GM11168 (cell line): ENCODE results near the gene XRRA1.
"Not testable (repeated sequence)": the region's sequence is repeated elsewhere in the genome, so short reads cannot be mapped to it uniquely, and the experiment has no call there.

Experiments
- in situ Hi-C: fragments of 300-500 bp; cut with MboI; formaldehyde crosslinking; loops from one replicate; pipeline ENCODE4 v1.12.0; 2022; ENCODE audit warnings: low sequenced_read_pairs; ENCODE audit not compliant: unreplicated experiment

The XRRA1 gene

DNA sequence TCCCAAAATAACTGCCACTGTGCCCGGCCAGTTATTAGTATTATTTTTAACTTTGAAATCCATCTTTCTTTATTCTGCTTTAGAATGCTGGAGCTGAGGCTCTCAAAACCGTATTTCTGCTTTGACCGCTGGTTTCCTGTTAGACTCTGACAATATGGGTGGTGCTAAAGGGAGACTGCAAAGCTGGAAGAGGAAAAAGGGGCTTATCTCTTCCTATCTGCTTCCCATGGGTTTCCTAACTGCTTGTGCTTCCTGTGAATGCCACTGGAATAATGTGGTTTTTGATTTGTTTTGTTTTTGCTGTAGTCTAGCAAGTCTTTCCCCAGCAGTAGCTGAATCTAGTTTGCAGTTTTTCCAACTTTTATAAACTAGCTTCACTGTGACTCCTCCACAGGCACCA is 43.6 kb downstream of the XRRA1 start:
- in situ Hi-C loops = no loop called here

DNA sequence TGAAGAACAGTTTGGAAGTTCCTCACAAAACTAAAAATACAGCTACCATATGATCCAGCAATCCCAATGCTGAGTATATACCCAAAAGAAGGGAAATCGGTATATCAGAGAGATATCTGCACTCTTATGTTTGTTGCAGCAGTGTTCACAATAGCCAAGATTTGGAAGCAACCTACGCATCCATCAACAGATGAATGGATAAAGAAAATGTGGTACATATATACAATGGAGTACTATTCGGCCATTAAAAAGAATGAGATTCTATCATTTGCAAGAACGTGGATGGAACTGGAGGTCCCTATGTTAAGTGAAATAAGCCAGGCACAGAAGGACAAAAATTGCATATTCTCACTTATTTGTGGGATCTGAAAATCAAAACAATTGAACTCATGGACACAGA is 46.5 kb downstream of the XRRA1 start:
- in situ Hi-C loops = no loop called here

DNA sequence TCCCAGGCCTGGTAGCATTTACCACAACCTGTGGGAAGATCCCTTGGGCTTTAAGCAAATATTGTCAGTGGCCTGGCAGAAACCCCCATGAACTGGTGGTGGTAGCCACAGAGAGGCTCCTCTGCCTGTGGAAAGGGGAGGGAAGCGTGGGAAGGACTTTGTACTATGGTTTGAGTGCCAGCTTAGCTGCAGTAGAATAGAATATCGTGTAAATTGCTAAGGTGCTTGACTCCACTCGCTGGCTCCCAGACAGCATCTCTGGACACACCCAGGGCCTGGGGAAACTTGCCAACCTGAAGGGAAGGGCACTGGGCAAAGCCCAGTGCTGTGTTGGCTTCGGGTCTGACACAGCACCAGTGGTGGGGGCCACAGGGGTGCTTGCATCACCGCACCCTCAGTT is 52.6 kb downstream of the XRRA1 start:
- in situ Hi-C loops = no loop called here

DNA sequence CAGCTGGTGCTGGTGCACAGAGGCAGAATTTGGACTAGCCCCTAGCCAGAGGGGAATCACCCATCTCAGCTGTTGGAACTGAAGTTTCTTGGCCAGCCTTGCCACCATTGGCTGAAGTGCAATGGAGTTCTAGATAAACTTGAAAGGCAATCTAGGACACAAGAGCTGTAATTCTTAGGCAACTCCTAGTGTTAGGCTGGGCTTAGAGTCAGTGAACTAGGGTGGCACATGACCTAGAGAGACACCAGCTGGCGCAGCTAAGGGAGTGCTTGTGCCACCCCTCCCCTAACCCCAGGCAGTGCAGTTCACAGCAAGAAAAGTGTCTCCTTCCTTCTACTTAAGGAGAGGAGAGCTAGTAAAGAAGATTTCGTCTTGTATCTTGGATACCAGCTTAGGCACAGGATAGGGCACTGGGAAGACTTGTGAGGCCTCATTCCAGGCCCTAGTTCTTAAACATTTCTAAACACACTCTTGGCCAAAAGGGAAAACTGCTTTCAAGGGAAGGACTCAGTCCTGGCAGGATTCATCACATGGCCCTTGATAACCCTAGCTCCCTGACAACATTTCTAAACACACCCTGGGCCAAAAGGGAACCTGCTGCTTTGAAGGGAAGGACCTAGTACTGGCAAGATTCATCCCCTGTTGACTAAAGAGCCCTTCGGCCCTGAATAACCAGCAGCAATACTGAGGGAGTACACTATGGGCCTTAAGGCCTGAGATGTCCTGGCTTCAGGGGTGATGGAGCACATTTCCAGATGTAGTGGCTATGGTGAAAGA is 53.4 kb downstream of the XRRA1 start:
- in situ Hi-C loops = no loop called here

DNA sequence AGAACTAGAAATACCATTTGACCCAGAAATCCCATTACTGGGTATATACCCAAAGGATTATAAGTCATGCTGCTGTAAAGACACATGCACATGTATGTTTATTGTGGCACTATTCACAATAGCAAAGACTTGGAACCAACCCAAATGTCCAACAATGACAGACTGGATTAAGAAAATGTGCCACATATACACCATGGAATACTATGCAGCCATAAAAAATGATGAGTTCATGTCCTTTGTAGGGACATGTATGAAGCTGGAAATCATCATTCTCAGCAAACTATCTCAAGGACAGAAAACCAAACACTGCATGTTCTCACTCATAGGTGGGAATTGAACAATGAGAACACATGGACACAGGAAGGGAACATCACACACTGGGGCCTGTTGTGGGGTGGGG is 55.9 kb downstream of the XRRA1 start:
- in situ Hi-C loops = not testable (repeated sequence)

DNA sequence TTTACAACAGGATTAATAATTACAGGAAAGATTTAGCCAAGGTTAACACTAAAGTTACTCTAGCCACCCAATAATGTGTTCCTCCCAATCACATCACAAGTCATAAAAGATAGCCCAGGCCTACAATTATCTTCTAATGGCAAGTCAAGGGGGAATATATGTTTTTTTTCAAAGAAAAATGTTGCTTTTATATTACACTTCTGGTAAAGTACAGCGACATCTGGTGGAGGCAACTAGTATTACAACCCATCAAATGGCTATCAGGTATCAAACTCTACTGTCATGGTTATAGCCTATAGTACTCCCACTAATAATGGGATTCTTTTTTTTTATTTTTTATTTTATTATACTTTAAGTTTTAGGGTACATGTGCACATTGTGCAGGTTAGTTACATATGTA is 71.8 kb downstream of the XRRA1 start:
- in situ Hi-C loops = no loop called here

DNA sequence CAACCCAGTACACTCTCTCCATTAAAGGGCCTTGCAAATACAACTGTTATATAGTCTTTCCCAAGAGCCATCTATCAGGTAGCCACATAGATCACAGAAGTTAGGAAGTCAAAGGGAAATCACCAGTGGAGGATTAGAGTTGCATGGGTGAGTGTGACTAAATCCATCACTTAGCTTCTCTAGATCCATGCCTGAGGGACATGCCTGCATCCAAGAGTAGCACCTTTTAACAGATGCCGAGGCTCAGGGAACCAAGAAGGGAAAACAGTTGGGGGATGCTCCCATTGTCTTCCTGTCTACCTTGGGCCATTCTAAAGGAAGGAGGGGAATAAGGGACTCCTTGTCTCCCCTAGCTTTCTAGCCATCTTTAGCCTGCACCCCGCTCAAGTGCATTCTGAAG is 77.9 kb downstream of the XRRA1 start:
- in situ Hi-C loops = no loop called here

DNA sequence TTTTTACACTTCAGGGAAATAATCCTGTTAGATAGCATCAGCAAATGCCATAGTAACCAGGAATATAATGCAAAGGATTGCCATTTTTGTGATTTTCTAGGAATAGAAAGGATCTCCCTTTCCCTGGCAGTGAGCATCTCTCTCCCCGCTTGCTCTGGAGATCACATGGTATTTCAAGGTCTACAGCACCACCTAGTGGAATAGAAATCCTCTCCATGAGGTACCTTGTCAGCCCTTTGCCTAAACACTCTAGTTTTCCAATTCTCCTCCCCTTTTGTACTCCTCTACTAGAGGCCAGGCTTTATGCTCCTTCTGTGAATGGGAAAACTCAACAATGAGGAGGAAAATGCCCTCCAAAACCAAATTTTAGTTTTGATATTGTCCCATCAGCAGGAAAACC is 78.4 kb downstream of the XRRA1 start:
- in situ Hi-C loops = no loop called here

DNA sequence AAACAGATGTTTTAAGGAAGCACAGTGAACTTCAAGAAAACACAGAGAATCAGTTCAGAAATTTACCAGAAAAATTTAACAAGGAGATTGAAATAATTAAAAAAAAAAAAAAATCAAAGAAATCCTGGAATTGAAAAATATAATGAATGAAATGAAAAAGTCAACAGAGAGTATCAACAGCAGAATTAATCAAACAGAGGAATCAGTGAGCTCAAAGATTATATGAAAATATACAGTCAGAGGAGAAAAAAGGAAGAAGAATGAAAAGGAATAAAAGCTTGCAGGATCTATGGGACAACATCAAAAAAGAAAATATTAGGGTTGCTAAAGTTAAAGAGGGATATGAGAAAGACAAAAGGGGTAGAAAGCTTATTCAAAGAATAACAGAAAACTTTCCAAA is 82.3 kb downstream of the XRRA1 start:
- in situ Hi-C loops = no loop called here

DNA sequence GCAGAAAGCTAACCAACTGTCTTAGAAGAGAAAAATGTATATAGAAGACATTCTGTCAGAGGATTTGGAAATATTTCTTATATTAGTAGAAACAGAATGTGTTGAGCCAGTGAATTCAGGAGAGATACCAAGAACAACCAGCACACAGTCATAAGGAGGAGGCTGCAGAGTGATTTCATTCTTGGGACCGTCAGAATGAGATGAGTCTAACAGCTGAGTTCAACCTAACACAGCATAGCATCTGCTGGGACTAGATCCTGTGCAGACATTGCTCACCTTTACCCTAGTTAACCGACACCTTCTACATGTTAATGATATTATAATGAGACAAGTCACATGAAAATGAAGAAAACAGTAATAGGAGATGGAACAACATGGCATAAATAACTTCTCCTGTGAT is 85.5 kb downstream of the XRRA1 start:
- in situ Hi-C loops = no loop called here

DNA sequence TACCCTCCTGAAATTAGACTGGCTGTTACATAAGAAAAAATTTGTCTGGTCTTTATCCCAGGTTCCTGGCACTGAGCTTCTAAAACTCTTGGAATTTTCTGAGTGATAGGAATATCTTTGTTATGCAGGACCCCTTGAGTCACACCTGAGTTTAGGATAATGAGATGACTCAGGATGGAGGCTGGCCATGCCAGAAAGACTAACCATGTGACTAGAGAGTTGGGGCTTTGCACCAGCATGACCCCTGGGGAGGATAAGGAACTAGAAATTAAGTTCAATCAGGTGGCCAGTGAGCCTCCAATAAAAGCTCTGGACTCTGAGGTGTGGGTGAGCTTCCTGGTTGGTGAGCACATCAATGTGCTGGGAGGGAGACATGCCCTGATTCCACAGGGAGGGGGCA is 88.1 kb downstream of the XRRA1 start:
- in situ Hi-C loops = no loop called here

DNA sequence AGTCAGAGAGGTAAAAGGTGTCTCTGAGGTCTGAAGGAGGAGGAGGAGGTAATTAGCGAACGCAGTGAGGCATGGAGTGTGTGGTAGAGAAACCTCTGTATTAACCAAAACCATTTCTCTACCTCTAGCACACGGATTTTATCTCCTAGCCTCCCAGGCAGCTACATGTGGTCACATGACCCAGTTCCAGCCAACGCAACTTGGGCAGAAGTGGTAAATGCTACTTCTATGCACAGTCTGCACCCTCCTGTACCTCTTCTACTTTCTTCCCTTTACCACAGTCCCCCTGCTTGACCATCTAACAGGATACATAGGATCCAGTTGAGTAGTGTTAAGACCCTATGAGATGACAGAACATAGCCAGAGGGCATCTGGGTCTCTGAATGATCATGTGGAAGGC is 95.7 kb downstream of the XRRA1 start:
- in situ Hi-C loops = no loop called here

DNA sequence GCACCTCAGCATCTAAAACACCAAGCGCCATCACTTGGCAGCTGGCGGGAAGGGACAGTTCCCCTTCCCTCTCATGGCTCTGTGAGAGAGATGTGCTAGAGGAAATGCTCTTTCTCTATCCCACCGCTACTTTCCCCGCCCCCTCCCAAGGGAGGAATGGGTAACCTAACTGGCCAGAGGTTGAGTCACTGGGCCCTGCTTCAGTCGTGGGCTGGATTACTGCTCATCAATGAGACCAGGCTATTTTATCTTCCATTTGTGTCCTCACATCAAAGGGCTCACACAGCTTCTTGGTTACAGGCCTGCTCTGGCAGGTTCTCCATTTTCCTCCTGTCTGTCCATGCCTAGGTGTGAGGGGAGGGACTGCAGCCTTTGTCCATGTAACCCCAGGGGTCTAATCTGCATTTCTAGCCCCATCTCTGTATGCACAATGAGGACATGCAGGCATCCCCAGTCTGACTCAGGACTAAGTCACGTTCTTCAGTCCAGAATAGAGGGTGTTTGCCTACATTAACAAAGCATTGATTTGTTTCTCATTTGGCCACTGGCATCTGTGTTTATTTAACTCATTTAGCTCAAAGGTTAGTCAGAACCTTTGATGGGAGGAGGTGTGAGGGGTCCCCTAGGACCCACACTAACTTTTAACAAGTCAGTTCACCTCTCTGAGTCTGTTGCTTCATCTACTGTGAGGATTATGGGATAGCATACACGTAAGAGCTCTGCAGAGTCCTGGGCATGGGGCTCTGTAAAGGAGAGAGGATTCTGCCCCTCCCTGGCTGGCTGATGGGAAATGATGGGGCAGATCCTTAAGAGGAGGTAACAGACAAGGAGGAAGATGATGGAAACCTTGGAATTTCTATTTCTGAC is 99.1 kb downstream of the XRRA1 start:
- in situ Hi-C loops = no loop called here

DNA sequence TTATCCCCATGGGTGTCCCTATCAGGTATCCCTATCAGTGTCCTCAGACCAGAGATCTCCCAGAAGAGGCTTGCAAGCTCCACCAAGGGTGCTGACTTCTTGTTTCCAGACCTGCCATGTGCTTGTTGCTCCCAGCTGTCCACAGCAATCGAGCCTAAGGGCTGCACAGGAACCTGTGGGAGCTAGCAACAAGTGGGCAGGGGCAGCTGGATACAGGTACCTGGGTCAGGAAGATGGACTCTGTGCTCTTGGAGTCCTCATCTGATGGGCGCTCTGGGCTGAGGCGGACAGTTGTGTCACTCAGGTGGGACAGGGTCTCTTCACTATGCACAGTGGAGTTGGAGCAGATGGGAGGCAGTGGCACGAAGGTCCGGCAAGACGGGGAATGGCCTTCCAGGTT is 101.0 kb downstream of the XRRA1 start:
- in situ Hi-C loops = no loop called here

DNA sequence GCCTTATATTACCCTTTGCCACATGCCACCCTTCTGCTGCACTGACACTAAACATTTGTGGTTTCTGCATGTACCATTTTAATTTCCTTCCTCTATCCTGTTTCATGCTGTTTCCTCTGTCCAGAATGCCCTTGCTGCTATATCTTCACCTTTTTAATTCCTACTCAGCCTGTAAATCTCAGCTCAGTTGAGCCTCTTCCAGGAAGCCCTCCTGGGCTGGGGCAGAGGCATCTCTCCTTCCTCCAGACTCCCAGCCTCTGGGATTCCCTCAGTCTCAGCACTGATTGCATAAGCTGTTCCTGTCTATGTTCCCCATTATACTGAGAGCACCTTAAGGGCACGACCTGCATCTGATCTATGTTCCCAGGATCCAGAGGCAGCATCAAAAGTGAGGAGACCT is 101.5 kb downstream of the XRRA1 start:
- in situ Hi-C loops = no loop called here

DNA sequence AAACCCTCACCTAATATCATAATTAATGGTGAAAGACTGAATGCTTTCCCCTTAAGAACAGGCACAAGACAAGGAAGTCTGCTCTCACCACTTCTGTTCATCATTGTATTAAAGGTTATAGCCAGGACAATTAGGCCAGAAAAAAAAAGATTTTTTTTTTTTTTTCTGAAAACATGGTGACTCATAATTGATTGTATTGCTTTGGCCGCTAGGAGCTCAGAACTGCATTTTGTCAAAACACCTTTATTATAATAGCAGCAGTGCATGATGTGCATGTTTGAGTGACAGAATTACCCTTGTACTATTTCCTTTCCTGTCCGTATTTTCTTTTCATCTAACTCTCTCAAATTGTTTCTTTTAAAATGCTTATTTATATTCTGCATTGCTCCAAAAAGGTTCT is 102.1 kb downstream of the XRRA1 start:
- in situ Hi-C loops = no loop called here

DNA sequence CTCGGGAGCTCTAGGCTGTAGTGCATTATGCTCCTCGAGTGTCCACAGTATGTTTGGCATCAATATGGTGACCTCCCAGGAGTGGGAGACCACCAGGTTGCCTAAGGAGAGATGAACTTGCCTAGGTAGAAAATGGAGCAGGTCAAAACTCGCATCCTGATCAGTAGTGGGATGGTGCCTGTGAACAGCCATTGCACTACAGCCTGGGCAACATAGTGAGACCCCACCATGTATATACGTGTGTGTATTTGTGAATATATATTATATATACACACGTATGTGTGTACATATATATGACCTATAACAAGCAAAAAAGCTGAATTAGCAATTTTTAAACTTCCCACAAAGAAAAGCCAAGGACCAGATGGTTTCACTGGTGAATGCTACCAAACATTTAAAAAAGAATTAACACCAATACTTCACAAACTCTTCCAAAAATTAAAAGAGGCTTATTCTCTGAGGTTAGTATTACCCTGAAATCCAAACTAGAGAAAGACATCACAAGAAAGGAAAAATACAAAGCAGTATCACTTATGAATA is 102.8 kb downstream of the XRRA1 start:
- in situ Hi-C loops = no loop called here

DNA sequence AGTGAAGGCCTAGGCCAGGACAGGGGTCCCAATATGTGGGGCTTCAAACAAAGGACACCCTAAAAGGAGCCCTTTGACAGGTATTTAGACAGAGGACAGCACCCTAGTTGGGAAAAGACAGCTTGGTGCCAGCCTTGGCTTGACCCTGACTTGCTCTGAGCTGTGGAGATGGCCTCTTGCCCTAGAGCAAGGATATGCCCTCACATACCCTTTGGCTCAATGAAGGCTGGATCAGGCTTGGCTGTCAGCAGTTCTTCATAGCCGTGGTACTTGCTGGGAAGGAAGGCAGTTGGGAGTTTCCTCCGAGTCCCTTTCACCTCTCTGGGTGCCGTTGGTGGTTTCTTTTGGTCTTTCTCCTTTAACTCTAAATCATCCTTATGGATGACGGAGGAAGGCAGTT is 104.0 kb downstream of the XRRA1 start:
- in situ Hi-C loops = no loop called here

DNA sequence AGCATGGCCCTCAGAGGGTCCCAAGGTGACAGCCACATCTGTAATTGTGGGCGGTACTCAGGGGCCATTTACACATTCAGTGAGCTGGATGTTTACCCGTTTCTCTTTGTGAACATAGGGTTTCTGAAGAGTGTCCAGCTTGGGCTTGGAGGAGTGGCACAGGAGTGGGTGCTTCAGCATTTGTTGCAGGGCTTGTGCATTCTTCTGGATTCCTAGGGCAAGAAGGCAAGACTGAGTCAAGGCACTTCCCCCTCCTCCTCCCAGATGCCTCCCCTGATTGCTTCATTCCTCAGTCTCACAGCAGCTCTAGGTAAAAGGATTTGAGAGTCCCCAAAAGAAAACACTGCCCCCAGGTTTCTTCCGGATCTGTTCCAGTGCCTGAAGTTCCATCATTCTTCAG is 104.8 kb downstream of the XRRA1 start:
- in situ Hi-C loops = no loop called here

DNA sequence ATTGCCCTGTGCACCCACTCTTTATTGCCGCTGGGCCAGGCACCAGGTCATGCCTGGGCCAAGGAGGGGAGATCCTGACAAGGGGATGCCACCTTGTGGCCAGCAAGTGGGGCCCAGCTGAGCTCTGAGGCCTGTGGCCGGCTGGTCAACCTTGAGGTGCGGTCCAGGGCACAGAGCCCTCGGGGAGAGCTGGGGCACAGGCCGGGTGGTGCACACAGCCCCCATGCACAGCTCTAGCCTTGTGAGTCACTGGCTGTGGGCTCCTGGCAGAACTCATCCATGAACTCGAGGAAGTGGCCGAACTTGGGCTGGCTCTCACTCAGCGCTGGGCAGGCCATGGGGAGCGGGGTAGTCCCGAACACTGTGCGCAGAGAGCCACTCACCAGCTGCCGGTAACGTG is 105.9 kb downstream of the XRRA1 start:
- in situ Hi-C loops = no loop called here

DNA sequence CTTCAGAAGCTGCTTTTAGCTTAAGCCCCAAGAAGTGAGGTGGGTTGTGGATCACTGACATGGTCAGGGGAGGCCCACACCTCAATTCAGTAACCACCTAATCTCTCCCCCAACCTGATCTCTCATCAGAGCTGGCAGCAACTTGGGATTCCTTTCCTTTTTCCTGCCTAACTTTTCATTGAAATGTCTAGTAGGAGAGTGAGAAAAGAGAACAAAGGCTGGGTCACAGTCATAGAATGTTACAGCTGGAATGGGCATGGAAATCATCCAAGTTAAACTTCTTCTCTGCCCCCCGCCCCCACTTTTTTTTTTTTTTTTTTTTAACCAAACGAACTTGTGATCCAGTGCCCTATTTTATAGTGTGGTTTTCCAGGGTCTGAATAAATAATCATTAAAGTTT is 108.4 kb downstream of the XRRA1 start:
- in situ Hi-C loops = no loop called here
